HT1080 (cell line): Measurements from ENCODE around the gene SGPP1. TPM values are rescaled to one million over a fixed set of nuclear protein-coding genes. Genes with fewer than 3 reads are reported as not detected.
A peak's percentile ranks its signal among the peaks of the same experiment; 100 is the strongest.
"Not testable (repeated sequence)": the region's sequence is repeated elsewhere in the genome, so short reads cannot be mapped to it uniquely, and the experiment has no call there.

Experiments used
- DNase-seq: peaks from one replicate; pipeline ENCODE4 v3.0.0-alpha.2; 2015; ENCODE audit warnings: low read depth
- small RNA-seq: library from RNA; depleted of rRNA; stranded (forward); fragments of <200 nt; gene quantifications from one replicate; pipeline ENCODE3, GENCODE V24; 2014
- total RNA-seq: library from RNA; depleted of rRNA; stranded (reverse); fragments of >200 nt; shearing (Covaris generic); gene quantifications from 2 replicates; pipeline ENCODE4 v1.2.3, GENCODE V29; 2014; rRNA removed

Gene SGPP1
- total RNA-seq, 1 experiment from 2014 or later, result 21.8 TPM

- DNase-seq, result peak; percentile 100
These were observed 86.2 kb downstream of the SGPP1 start, which contains the start of gene WDR89 for GRCh38 chr14:63641473-63642228. TSS of gene WDR89 (minus strand) at chr14:63641871. CDS start at chr14:63599942, 41,929 bp downstream.

- no peak for DNase-seq
These were observed 89.4 kb downstream of the SGPP1 start for GRCh38 chr14:63638493-63638892.

GRCh38 chr14:63636094-63636635, 91.7 kb downstream of the SGPP1 start:
- DNase-seq, result not testable (repeated sequence)

Small RNA genes lying within 50 kb of the gene (small RNA-seq; reads per million reads assigned to genes)
- gene AL161670.1, result not detected
- 0.98 reads per million, percentile 73 among the genes with 10 or more reads in this experiment for gene RF00012
- not detected for gene RNU7-116P

Other genes with a start within 250 kb of the SGPP1 start
- gene PPP2R5E, start 184.7 kb downstream of the SGPP1 start, total RNA-seq, result 11.9 and 14.4 TPM in 2 replicates
- 12.9 and 13.8 TPM in 2 replicates for gene WDR89, start 86.2 kb downstream of the SGPP1 start, total RNA-seq
- 6.9 and 9.8 TPM in 2 replicates for gene SYNE2, start 124.9 kb upstream of the SGPP1 start, total RNA-seq